ENCODE measurements around the gene ITLN2.
A peak's percentile ranks its signal among the peaks of the same experiment; 100 is the strongest.
"Not testable (repeated sequence)": the region's sequence is repeated elsewhere in the genome, so short reads cannot be mapped to it uniquely, and the experiment has no call there.

Gene ITLN2

DNA sequence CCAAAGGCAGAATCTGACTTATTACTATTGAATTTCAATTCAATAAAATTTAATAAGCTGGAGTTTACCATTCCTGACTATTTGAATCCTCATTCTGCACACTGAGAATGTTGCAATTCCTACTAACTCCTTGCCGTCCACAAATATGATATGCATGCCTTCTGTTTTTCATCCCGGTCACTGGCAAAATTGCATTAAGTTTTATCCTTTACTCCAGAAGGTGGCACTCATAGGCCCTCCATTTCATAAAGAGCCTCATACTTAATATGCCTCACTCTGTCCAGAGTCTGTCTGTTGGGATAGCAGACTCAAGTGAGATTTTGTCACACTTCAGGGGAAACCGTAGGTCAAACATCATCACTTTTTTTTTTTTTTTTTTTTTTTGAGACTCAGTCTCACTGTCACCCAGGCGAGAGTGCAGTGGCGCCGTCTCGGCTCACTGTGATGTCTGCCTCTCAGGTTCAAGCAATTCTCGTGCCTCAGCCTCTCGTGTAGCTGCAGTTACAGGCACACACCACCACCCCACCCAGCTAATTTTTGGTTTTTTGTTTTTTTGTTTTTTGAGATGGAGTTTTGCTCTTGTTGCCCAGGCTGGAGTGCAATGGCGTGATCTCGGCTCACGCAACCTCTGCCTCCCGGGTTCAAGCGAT lies 39.1 kb upstream of the ITLN2 start:
- TF ChIP-seq, protein P1, sequence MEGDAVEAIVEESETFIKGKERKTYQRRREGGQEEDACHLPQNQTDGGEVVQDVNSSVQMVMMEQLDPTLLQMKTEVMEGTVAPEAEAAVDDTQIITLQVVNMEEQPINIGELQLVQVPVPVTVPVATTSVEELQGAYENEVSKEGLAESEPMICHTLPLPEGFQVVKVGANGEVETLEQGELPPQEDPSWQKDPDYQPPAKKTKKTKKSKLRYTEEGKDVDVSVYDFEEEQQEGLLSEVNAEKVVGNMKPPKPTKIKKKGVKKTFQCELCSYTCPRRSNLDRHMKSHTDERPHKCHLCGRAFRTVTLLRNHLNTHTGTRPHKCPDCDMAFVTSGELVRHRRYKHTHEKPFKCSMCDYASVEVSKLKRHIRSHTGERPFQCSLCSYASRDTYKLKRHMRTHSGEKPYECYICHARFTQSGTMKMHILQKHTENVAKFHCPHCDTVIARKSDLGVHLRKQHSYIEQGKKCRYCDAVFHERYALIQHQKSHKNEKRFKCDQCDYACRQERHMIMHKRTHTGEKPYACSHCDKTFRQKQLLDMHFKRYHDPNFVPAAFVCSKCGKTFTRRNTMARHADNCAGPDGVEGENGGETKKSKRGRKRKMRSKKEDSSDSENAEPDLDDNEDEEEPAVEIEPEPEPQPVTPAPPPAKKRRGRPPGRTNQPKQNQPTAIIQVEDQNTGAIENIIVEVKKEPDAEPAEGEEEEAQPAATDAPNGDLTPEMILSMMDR (IDR thresholded peaks at IDR 0.05; ENCODE audit: low read depth, low read length) = peak; percentile 25
- in situ Hi-C loops (cut with HindIII; ENCODE audit: low sequenced_read_pairs) = no loop called here
- H3K4me3 ChIP-seq (ENCODE audit: low read depth, low read length) = no peak overlapping the region
- peak; percentile 52 for DNase-seq (ENCODE audit: low read depth, low spot score)

DNA sequence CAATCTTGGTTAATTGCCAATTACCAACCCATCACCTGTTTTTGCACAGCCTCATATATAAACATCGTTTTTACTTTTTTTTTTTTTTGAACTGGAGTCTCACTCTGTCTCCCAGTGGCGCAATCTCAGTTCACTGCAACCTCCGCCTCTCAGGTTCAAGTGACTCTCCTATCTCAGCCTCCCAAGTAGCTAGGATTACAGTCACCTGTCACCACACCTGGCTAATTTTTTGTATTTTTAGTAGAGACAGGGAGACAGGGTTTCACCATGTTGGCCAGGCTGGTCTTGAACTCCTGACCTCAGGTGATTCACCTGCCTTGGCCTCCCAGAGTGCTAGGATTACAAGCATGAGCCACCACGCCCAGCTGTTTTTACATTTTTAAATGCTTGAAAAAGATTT lies 37.4 kb upstream of the ITLN2 start:
- H3K4me3 ChIP-seq (ENCODE audit: low read depth, low read length); DNase-seq (ENCODE audit: low read depth, low spot score); in situ Hi-C loops (cut with HindIII; ENCODE audit: low sequenced_read_pairs): not testable (repeated sequence)

DNA sequence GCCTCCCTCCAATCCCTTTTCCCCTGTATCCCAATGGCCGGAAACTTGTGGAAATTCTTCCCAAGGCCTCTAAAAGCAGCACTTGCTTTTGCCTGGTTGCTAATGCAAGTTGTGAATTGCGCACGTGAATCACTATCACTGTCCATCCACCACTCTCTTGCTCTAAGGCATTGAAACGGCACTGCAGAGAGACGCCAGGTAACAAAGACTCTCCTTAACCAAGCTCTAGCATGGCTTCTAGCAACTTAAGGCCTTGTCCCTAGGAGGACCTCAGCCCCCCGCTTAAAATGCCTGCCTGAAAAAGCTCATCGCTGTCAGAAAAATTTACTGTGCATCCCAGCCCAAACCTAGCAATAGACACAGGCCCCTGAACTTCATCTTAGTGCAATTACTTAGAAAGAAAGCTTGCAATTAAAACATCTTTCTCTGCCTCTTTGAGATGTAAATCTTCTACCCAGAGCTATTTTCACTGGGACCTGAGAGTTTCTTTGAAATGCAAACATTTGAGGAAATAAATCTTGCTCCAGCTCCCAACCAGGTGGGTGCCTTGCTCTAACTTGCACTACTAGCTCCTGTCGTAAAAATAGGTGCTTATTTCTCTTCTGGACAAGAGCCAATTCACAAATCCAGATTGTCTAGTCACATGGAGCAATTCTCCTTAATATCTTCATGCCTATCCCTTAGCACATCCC lies 32.9 kb upstream of the ITLN2 start:
- no peak overlapping the region for H3K4me3 ChIP-seq (ENCODE audit: low read depth, low read length)
- no peak for DNase-seq (ENCODE audit: low read depth, low spot score)
- in situ Hi-C loops (cut with HindIII; ENCODE audit: low sequenced_read_pairs) = no loop called here
- TF ChIP-seq, protein P1 (IDR thresholded peaks at IDR 0.05; ENCODE audit: low read depth, low read length) = no peak

DNA sequence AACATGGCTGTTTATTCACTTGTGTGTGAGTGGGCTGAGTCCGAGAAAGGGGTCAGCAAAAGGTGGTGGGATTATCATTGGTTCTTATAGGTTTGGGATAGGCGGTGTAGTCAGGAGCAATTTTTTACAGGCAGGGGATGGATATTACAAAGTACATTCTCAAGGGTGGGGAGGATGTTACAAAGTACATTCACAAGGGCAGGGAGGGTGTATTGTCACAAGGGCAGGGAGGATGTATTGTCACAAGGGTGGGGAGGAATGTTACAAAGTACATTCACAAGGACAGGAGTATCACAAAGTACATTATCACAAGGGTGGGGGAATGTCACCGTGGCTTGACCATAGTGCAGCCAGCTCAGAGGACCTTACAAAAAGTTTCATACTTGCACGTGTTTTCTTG lies 31.1 kb upstream of the ITLN2 start:
- in situ Hi-C loops (cut with HindIII; ENCODE audit: low sequenced_read_pairs) = no loop called here
- H3K4me3 ChIP-seq (ENCODE audit: low read depth, low read length) = no peak overlapping the region
- TF ChIP-seq, protein P1 (IDR thresholded peaks at IDR 0.05; ENCODE audit: low read depth, low read length) = no peak
- DNase-seq (ENCODE audit: low read depth, low spot score) = no peak

DNA sequence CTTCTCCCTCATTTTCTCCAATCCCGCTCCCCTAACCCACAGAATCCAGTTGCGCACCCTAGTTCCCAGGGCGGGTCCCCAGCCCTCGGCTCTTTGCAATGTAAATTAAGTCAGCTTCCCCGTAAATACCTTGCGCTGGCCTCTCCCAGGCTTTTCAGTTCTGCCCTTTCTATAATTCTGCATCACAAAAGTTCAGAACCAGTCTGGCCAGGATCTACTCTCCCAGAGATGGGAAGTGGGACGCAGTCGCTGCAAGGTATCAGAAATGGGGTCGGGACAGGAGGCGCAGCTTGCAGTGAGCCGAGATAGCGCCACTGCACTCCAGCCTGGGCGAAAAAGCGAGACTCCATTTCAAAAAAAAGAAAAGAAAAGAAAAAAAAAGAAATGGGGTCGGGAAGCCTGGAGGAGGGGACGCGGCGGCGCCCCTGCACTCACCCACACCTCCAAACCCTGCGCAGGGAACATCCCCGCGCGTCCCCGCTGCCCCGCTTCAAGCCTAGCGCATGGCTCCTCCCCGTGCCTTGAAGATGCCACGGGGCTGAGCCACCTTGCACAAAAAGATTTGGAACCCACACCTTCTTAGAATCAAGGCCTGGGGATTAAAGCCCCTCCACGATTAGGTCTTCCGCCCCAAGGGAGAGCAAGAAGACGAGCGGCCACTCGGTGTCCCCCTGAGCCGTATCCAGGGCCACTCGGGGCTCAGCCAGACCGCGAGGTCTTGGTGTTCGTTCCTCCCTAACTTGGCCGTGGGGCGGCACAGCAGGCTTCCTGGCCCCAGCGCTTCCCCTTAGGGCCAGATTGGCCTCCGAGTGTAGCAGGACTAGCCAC lies 27.2 kb upstream of the ITLN2 start:
- in situ Hi-C loops (cut with HindIII; ENCODE audit: low sequenced_read_pairs) = no loop called here
- no peak for DNase-seq (ENCODE audit: low read depth, low spot score)
- H3K4me3 ChIP-seq (ENCODE audit: low read depth, low read length) = no peak overlapping the region
- TF ChIP-seq, protein P1 (IDR thresholded peaks at IDR 0.05; ENCODE audit: low read depth, low read length) = no peak

DNA sequence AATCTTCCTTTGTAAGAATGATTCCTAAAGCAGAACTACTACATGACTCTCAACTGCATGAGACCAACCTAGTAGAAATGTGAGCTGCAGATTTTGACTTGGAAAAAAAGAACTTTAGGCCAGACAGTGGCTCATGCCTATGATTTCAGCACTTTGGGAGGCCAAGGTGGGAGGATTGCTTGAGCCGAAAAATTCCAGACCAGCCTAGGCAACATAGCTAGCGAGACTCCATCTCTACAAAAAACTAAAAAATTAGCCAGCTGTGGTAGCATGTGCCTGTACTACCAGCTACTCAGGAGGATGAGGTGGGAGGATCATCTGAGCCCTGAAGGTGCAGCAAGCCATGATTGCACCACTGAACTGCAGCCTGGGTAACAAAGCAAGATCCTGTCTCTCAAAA lies 24.7 kb upstream of the ITLN2 start:
- no peak overlapping the region for H3K4me3 ChIP-seq (ENCODE audit: low read depth, low read length)
- in situ Hi-C loops (cut with HindIII; ENCODE audit: low sequenced_read_pairs) = no loop called here
- TF ChIP-seq, protein P1 (IDR thresholded peaks at IDR 0.05; ENCODE audit: low read depth, low read length) = no peak
- DNase-seq (ENCODE audit: low read depth, low spot score) = no peak

DNA sequence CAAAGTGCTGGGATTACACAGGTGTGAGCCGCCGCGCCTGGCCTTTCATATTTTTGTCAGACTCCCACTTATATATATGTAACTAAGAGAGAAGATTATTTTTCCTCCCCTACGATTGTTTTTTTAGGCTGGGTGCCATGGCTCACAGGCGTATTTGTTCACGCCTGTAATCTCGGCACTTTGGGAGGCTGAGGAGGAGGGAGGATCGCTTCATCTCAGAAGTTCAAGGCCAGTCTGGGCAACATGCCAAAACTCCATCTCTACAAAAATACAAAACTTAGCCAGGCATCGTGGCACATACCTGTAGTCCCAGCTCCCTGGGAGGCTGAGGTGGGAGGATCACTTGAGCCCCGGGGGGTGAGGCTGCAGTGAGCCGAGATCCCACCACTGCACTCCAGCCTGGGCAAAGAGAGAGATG lies 23.9 kb upstream of the ITLN2 start:
- TF ChIP-seq, protein P1 (IDR thresholded peaks at IDR 0.05; ENCODE audit: low read depth, low read length) = no peak
- in situ Hi-C loops (cut with HindIII; ENCODE audit: low sequenced_read_pairs) = no loop called here
- DNase-seq (ENCODE audit: low read depth, low spot score) = no peak
- H3K4me3 ChIP-seq (ENCODE audit: low read depth, low read length) = no peak overlapping the region
